Tibial nerve (tissue), 4 donors: ENCODE results near the gene FNBP1. TPM values are rescaled to one million over a fixed set of nuclear protein-coding genes. Genes with fewer than 3 reads are reported as not detected.
"Not testable (repeated sequence)": the region's sequence is repeated elsewhere in the genome, so short reads cannot be mapped to it uniquely, and the experiment has no call there.

ENCODE experiments used
- DNase-seq, 2 donors: peaks; one replicate each; pipeline ENCODE4 v3.0.0-alpha.2; 2019; ENCODE audit warnings: low spot score in 2 of 2
- H3K27ac ChIP-seq, 4 donors: fragments of 200-600 bp; sonication (generic) in 3 of 4; one replicate each; pipeline ENCODE4 v1.5.1; 2017 to 2019; ENCODE audit warnings: mild to moderate bottlenecking in 1 of 4
- H3K27me3 ChIP-seq, 2 donors: fragments of 200-600 bp; sonication (generic) in 1 of 2; one replicate each; pipeline versions ENCODE4 v1.5.1 to v1.6.0; 2017 to 2019
- H3K36me3 ChIP-seq, 3 donors: fragments of 200-600 bp; sonication (generic); one replicate each; pipeline ENCODE4 v1.5.1; 2018 to 2019
- H3K4me1 ChIP-seq, 4 donors: fragments of 200-600 bp; sonication (generic) in 3 of 4; one replicate each; pipeline ENCODE4 v1.5.1; 2017 to 2019
- H3K4me3 ChIP-seq, 4 donors: fragments of 200-600 bp; sonication (generic) in 3 of 4; one replicate each; pipeline ENCODE4 v1.5.1; 2017 to 2019; ENCODE audit warnings: mild to moderate bottlenecking in 1 of 4, moderate library complexity in 1 of 4
- H3K9me3 ChIP-seq, 4 donors: fragments of 200-600 bp; sonication (generic) in 3 of 4; one replicate each; pipeline ENCODE4 v1.5.1; 2017 to 2019
- EP300 ChIP-seq, 2 donors: sonication (generic); formaldehyde crosslinking; IDR thresholded peaks; one replicate each; pipeline ENCODE4 v1.6.1; 2017; ENCODE audit warnings: antibody characterized with exemption in 2 of 2, mild to moderate bottlenecking in 1 of 2
- POLR2A ChIP-seq, 2 donors: fragments of 450-650 bp; IDR thresholded peaks; one replicate each; pipeline ENCODE4 v1.6.1; 2017; ENCODE audit warnings: antibody characterized with exemption in 2 of 2, mild to moderate bottlenecking in 2 of 2, moderate library complexity in 2 of 2
- WGBS, 2 donors: methylation state at CpG; one replicate each; pipeline ENCODE4 v1.1.5; 2018; 5-methylcytosine and 5-hydroxymethylcytosine counted together
- total RNA-seq, 4 donors: library from RNA; depleted of rRNA; stranded (reverse); fragments of >200 nt; gene quantifications; one replicate each; pipeline ENCODE4 v1.1.0, GENCODE V29; 2016
- TF ChIP-seq, protein P1 (sequence below), 5 experiments: fragments of 200-600 bp in 3 of 5; fragments of 450-650 bp in 2 of 5; sonication (generic) in 3 of 5; IDR thresholded peaks; one replicate each; pipeline ENCODE4 v1.5.1; 2016 to 2019; ENCODE audit warnings: antibody characterized with exemption in 5 of 5, mild to moderate bottlenecking in 3 of 5, moderate library complexity in 2 of 5

Gene FNBP1
- total RNA-seq, 4 donors from 2014 or later = 77.0 to 114 (median 86.4) TPM

DNA sequence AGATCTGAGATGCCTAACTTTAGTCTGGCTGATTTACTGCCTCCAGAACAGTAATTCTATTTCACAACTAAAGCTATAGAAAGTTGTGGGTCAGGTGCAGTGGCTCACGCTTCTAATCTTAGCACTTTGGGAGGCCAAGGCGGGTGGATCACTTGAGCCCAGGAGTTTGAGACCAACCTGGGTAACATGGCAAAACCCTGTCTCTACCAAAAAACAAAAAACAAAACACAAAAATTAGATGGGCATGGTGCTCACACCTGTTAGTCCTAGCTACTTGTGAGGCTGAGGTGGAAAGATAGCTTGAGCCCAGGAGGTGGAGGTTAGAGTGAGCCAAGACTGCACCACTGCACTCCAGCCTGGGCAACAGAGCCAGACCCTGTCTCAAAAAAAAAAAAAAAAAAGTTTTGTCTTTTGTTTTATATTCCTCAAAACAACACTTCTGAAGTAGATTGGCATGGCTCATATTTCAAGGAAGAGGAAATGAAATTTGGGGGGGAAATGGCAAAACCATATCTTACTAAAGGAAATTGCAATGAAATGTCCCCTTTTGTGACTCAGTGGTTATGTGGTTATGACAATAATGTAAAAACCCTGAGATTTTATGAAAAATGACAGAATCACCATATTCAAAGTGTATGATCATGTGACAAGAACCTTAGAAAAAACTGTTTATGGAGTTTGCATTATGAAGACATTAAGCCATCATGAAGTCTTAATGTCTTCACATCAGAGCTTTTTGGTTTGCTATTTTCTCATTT is 16.2 kb downstream of the FNBP1 start:
- TF ChIP-seq POLR2A (IDR thresholded peaks at IDR 0.05) (no peak), EP300 (IDR thresholded peaks at IDR 0.05) (no peak)
- TF ChIP-seq, protein P1, sequence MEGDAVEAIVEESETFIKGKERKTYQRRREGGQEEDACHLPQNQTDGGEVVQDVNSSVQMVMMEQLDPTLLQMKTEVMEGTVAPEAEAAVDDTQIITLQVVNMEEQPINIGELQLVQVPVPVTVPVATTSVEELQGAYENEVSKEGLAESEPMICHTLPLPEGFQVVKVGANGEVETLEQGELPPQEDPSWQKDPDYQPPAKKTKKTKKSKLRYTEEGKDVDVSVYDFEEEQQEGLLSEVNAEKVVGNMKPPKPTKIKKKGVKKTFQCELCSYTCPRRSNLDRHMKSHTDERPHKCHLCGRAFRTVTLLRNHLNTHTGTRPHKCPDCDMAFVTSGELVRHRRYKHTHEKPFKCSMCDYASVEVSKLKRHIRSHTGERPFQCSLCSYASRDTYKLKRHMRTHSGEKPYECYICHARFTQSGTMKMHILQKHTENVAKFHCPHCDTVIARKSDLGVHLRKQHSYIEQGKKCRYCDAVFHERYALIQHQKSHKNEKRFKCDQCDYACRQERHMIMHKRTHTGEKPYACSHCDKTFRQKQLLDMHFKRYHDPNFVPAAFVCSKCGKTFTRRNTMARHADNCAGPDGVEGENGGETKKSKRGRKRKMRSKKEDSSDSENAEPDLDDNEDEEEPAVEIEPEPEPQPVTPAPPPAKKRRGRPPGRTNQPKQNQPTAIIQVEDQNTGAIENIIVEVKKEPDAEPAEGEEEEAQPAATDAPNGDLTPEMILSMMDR (IDR thresholded peaks at IDR 0.05) = no peak
- Histone ChIP-seq H3K27me3 (no peaks in the 10 kb centered on the region), H3K4me1 (peaks cover 0 to 74% (median 19%) of the 10 kb centered on the region in 4 donors), H3K27ac (no peak overlapping the region), H3K4me3 (no peak overlapping the region), H3K36me3 (peaks cover 0 to 7% (median 0%) of the 10 kb centered on the region in 3 donors), H3K9me3 (peaks cover 0 to 3% (median 0%) of the 10 kb centered on the region in 4 donors)
- no peak for DNase-seq
- WGBS, 2 donors = 85 to 90% methylated on average over 2 of the region's 2 CpGs

DNA sequence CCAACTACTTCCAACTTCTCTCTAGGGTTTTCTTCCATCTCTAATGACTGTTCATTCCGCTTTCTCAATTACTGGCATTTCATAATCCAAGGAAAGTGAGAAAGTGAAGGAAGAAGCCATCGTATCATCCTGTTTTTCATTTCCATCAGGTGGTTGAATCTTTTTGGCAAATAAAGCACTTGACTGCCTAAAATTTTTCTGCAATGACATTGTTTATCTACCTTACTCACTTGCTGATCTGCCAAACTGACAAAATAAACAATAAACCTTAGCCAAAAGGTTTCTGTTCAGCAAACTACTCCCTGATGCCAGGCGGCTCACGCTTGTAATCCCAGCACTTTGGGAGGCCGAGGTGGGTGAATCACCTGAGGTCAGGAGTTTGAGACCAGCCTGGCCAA is 18.4 kb downstream of the FNBP1 start:
- H3K9me3 ChIP-seq = peaks cover 0 to 3% (median 0%) of the 10 kb centered on the region in 4 donors
- no peak for DNase-seq
- H3K27ac ChIP-seq = no peak overlapping the region
- H3K27me3 ChIP-seq = no peaks in the 10 kb centered on the region
- H3K36me3 ChIP-seq = peaks cover 0 to 7% (median 0%) of the 10 kb centered on the region in 3 donors
- peaks cover 0 to 72% (median 14%) of the 10 kb centered on the region in 4 donors for H3K4me1 ChIP-seq
- no peak overlapping the region for H3K4me3 ChIP-seq
- TF ChIP-seq POLR2A (IDR thresholded peaks at IDR 0.05) (no peak), EP300 (IDR thresholded peaks at IDR 0.05) (peak in 1 of 2 donors; percentile 7)
- 82 to 86% methylated on average over 5 of the region's 5 CpGs for WGBS, 2 donors

DNA sequence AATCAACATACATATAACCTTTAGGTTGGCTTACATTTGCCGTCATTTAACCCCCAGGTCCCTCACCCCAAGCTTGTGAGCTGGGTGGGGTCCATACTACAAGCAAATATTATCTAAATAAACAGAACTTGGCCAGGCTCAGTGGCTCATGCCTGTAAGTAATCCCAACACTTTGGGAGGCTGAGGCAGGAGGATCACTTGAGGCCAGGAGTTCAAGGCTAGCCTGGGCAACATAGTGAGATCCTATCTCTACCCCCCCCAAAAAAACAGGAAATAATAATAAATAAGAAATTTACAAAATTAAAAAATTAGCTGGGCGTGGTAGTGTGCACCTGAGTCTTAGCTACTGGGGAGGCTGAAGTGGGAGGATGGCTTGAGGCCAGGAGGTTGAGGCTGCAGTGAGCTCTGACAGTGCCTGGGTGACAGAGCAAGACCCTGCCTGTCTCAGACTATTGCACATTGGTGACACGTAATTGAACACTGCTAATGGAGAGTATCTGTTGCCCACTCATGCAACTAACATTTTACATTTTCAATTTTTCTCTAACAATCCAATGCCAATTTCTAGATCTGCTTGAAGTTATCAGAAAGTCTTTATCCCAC is 18.9 kb downstream of the FNBP1 start:
- Histone ChIP-seq H3K27me3 (no peaks in the 10 kb centered on the region), H3K4me1 (peaks cover 0 to 70% (median 13%) of the 10 kb centered on the region in 4 donors), H3K4me3 (no peak overlapping the region), H3K36me3 (peaks cover 0 to 7% (median 0%) of the 10 kb centered on the region in 3 donors), H3K9me3 (peaks cover 0 to 3% (median 0%) of the 10 kb centered on the region in 4 donors), H3K27ac (peak overlapping the region in 1 of 4 donors; percentile 40)
- no peak for DNase-seq
- 88 to 91% methylated on average over 3 of the region's 3 CpGs for WGBS, 2 donors
- TF ChIP-seq EP300 (IDR thresholded peaks at IDR 0.05) = no peak
- TF ChIP-seq POLR2A (IDR thresholded peaks at IDR 0.05) = no peak
- TF ChIP-seq, protein P1 (IDR thresholded peaks at IDR 0.05) = no peak

DNA sequence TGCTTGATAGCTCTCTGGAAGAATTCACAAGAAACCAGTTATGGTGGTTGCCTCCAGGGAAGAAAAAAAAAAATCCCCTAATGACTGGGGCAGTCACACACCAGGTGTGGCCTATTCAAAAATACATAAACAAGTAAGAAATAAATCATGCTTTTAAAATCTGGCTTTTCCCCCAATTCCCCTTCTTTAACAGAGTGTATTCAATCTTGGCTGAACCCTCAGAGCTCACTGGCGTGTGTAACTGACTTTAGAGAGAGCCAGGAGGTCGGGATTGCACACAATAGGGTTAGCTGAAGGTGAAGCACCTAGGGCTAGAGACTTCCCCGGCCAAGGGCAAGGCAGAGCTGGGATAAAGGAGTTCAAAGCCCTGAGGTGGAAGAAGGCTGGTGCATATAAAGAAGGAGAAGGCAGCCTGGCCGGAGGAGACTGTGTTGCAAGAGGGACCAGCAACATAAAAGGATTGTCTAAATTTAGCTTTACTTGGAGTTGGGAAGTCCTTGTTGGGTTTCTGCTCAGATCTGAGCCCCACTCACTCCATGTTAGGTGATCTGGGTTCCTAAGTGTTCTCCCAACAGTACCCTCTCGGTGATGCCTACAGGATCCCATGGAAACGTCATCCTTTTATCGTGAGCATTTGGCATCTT is 19.7 kb downstream of the FNBP1 start:
- H3K4me3 ChIP-seq = no peak overlapping the region
- H3K27ac ChIP-seq = peak overlapping the region in 3 of 4 donors; percentile 12 to 40 (median 28)
- WGBS, 2 donors = 62 to 67% methylated on average over 7 of the region's 7 CpGs
- TF ChIP-seq POLR2A (IDR thresholded peaks at IDR 0.05) = no peak
- no peak for TF ChIP-seq EP300 (IDR thresholded peaks at IDR 0.05)
- no peak for DNase-seq
- H3K36me3 ChIP-seq = peaks cover 0 to 7% (median 0%) of the 10 kb centered on the region in 3 donors
- H3K9me3 ChIP-seq = peaks cover 0 to 3% (median 0%) of the 10 kb centered on the region in 4 donors
- H3K27me3 ChIP-seq = no peaks in the 10 kb centered on the region
- peaks cover 0 to 61% (median 13%) of the 10 kb centered on the region in 4 donors for H3K4me1 ChIP-seq

DNA sequence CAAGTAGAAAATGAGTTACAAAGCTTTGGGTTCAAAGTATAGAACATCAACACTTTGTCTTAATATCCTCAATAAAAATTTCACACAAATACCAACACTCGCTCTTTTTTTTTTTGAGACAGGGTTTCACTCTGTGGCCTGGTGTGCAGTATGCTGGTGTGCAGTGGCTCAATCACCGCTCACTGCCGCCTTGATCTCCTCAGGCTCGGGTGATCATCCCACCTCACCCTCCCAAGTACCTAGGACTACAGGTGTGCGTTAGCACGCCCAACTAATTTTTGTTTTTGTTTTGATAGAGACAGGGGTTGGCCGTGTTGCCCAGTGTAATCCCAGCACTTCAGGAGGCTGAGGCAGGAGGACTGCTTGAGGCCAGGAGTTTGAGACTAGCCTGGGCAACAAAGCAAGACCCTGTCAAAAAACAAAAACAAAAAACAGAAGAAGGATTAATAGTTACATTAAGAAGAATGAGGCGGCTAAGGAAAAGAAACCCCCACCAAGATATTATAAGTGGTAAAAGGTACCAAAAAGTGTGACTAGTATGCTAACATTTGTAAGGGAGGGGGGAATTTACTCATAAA is 20.3 kb downstream of the FNBP1 start:
- H3K9me3 ChIP-seq = peaks cover 0 to 3% (median 0%) of the 10 kb centered on the region in 4 donors
- peaks cover 0 to 3% (median 0%) of the 10 kb centered on the region in 3 donors for H3K36me3 ChIP-seq
- TF ChIP-seq, protein P1 (IDR thresholded peaks at IDR 0.05) = no peak
- TF ChIP-seq POLR2A (IDR thresholded peaks at IDR 0.05) = no peak
- no peak for TF ChIP-seq EP300 (IDR thresholded peaks at IDR 0.05)
- peaks cover 0 to 56% (median 13%) of the 10 kb centered on the region in 4 donors for H3K4me1 ChIP-seq
- H3K27me3 ChIP-seq = no peaks in the 10 kb centered on the region
- 85 to 86% methylated on average over 8 of the region's 8 CpGs for WGBS, 2 donors
- no peak overlapping the region for H3K4me3 ChIP-seq
- H3K27ac ChIP-seq = peak overlapping the region in 2 of 4 donors; percentile 12 to 40
- DNase-seq = no peak

DNA sequence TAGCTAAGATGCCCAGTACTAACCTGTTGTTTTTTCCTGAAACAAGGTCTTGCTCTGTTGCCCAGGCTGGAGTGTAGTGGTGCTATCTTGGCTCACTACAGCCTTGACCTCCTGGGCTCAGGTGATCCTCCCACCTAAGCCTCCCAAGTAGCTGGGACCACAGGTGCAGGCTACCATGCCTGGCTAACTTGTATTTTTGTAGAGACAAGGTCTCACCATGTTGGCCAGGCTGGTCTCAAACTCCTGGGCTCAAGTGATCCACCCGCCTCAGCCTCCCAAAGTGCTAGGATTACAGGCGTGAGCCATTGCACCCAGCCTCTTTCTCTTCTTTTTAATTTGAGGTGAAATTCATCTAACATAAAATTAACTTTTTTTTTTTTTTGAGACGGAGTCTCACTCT is 21.1 kb downstream of the FNBP1 start:
- peaks cover 0 to 54% (median 13%) of the 10 kb centered on the region in 4 donors for H3K4me1 ChIP-seq
- H3K27ac ChIP-seq = not testable (repeated sequence)

More for the DNA sequence above, 21.1 kb downstream of the FNBP1 start:
- 92 to 96% methylated on average over 3 of the region's 3 CpGs for WGBS, 2 donors
- H3K4me3 ChIP-seq, H3K36me3 ChIP-seq, H3K27me3 ChIP-seq, H3K9me3 ChIP-seq, DNase-seq: not testable (repeated sequence)
